ENCODE results near the gene CIT. TPM values are rescaled to one million over a fixed set of nuclear protein-coding genes. Genes with fewer than 3 reads are reported as not detected.

CIT gene
- polyA plus RNA-seq, 1 donor: 25.4 TPM

- DNase-seq: no peak
Observed at GRCh38 chr12:119694111-119694510, 183.0 kb downstream of the CIT start.

GRCh38 chr12:119693511-119693910, 183.6 kb downstream of the CIT start:
- DNase-seq: no peak

GRCh38 chr12:119692997-119693396, 184.1 kb downstream of the CIT start:
- DNase-seq: no peak

- no peak for DNase-seq
Observed at GRCh38 chr12:119692410-119692809, 184.7 kb downstream of the CIT start.

- no peak for DNase-seq
Observed at GRCh38 chr12:119691202-119691810, 185.8 kb downstream of the CIT start.

GRCh38 chr12:119689935-119690500, 187.1 kb downstream of the CIT start:
- no peak for DNase-seq

GRCh38 chr12:119687879-119688278, 189.2 kb downstream of the CIT start:
- no peak for DNase-seq

- no peak for DNase-seq
Observed at GRCh38 chr12:119687406-119687805, 189.7 kb downstream of the CIT start.

- no peak for DNase-seq
Observed at GRCh38 chr12:119686776-119687175, 190.3 kb downstream of the CIT start.

- no peak for DNase-seq
Observed at GRCh38 chr12:119686355-119686754, 190.8 kb downstream of the CIT start.

GRCh38 chr12:119685375-119685774, 191.7 kb downstream of the CIT start:
- no peak for DNase-seq

GRCh38 chr12:119684711-119685369, 192.3 kb downstream of the CIT start:
- DNase-seq: no peak

- DNase-seq: no peak
Observed at GRCh38 chr12:119683816-119684215, 193.3 kb downstream of the CIT start.

GRCh38 chr12:119683413-119683812, 193.7 kb downstream of the CIT start:
- no peak for DNase-seq

GRCh38 chr12:119682639-119683252, 194.4 kb downstream of the CIT start:
- DNase-seq: no peak

GRCh38 chr12:119681728-119682638, 195.1 kb downstream of the CIT start:
- no peak for DNase-seq

GRCh38 chr12:119681111-119681510, 196.0 kb downstream of the CIT start:
- no peak for DNase-seq

GRCh38 chr12:119679490-119679889, 197.6 kb downstream of the CIT start:
- no peak for DNase-seq

- DNase-seq: no peak
Observed at GRCh38 chr12:119679081-119679480, 198.0 kb downstream of the CIT start.

- DNase-seq: no peak
Observed at GRCh38 chr12:119678459-119678858, 198.7 kb downstream of the CIT start.

- DNase-seq: no peak
Observed at GRCh38 chr12:119676573-119676972, 200.5 kb downstream of the CIT start.

- DNase-seq: no peak
Observed at GRCh38 chr12:119676022-119676421, 201.1 kb downstream of the CIT start.

All from left kidney (tissue), 2 donors.